ENCODE measurements around the gene TOP3A. TPM values are rescaled to one million over a fixed set of nuclear protein-coding genes. Genes with fewer than 3 reads are reported as not detected.

TOP3A gene
- total RNA-seq, 2 donors from 2014 or later = 27.2 to 45.4 TPM

DNA sequence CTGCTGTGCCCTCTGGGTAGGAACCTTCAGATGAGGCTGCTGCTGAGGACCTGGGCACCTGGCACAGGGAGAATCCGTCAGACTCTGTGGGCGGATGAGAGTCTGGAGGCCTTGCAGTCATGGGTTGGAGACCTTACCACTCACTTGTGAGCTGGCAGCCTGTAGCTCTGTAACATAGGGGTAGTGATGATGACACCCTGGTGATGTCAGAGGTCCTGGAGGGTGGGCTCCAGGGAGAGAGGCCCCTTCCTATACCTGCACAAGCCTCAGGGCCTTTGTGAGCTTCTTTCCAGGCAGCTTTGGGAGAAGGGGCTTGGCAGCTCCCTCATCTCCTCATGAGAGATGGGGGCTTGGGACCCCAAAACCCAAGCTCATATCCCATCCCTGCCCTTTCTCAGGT, 52.7 kb downstream of the TOP3A start:
- Histone ChIP-seq H3K36me3 (peaks cover 3% of the 10 kb centered on the region), H3K27me3 (no peaks in the 10 kb centered on the region), H3K4me3 (no peak overlapping the region), H3K27ac (no peak overlapping the region), H3K9me3 (no peaks in the 10 kb centered on the region), H3K4me1 (peaks cover 13% of the 10 kb centered on the region), H3K9ac (ENCODE audit: low read depth in 2 of 2, low read length in 2 of 2) (peak overlapping the region in 1 of 2 donors; percentile 91)
- intact Hi-C loops (cut with DNase I) = no loop called here
- no peak for DNase-seq
- TF ChIP-seq, protein P1, sequence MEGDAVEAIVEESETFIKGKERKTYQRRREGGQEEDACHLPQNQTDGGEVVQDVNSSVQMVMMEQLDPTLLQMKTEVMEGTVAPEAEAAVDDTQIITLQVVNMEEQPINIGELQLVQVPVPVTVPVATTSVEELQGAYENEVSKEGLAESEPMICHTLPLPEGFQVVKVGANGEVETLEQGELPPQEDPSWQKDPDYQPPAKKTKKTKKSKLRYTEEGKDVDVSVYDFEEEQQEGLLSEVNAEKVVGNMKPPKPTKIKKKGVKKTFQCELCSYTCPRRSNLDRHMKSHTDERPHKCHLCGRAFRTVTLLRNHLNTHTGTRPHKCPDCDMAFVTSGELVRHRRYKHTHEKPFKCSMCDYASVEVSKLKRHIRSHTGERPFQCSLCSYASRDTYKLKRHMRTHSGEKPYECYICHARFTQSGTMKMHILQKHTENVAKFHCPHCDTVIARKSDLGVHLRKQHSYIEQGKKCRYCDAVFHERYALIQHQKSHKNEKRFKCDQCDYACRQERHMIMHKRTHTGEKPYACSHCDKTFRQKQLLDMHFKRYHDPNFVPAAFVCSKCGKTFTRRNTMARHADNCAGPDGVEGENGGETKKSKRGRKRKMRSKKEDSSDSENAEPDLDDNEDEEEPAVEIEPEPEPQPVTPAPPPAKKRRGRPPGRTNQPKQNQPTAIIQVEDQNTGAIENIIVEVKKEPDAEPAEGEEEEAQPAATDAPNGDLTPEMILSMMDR (IDR thresholded peaks at IDR 0.05) = no peak

DNA sequence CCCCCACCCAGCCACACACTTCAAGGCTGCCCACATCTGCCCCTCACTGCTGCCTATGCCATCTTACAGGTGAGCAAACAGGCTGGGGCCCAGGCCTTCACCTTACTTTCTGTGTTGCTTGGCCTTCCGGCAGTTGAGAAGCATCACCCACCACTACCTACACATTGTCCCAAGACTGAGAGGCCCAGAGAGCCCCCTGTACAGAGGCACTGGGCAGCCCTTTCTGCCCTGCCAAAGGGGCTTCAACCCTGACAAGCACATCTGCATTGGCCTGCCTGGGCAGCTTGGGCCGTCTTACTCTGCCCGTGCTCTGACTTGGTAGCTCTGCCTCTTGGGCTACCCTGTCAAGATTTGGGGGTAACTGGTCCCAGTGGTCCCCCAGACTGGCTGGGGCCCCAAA, 53.1 kb downstream of the TOP3A start:
- TF ChIP-seq, protein P1 (IDR thresholded peaks at IDR 0.05) = no peak
- Histone ChIP-seq H3K9me3 (no peaks in the 10 kb centered on the region), H3K36me3 (peaks cover 3% of the 10 kb centered on the region), H3K4me1 (peaks cover 18% of the 10 kb centered on the region), H3K9ac (ENCODE audit: low read depth in 2 of 2, low read length in 2 of 2) (peak overlapping the region; percentile 86 to 91), H3K27ac (no peak overlapping the region), H3K4me3 (peak overlapping the region; percentile 79), H3K27me3 (no peaks in the 10 kb centered on the region)
- DNase-seq = no peak
- intact Hi-C loops (cut with DNase I) = no loop called here

DNA sequence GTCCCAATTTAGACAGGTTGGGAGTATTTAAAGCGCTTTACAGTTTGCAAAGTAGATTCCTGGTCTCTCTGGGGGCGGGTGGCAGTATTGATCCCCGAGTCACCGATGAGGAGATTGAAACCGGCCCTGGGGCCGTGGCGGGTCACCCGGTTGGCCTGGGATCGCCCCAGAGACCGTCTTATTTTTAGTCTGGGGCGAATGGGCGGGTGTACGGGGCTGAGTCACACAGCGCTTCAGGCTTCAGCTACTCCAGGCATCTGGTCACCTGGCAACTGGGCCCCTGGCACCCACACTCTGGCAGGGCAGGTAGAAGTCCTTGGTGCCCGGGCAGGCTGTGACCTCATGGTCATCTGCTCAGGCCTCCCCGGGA, 53.7 kb downstream of the TOP3A start:
- peak overlapping the region; percentile 86 for H3K27ac ChIP-seq
- H3K27me3 ChIP-seq = no peaks in the 10 kb centered on the region
- intact Hi-C loops (cut with DNase I) = no loop called here
- TF ChIP-seq, protein P1 (IDR thresholded peaks at IDR 0.05) = no peak
- H3K9ac ChIP-seq (ENCODE audit: low read depth in 2 of 2, low read length in 2 of 2) = peak overlapping the region; percentile 86 to 91
- peaks cover 3% of the 10 kb centered on the region for H3K36me3 ChIP-seq
- DNase-seq = peak; percentile 65
- H3K4me3 ChIP-seq = peak overlapping the region; percentile 79
- H3K9me3 ChIP-seq = no peaks in the 10 kb centered on the region
- H3K4me1 ChIP-seq = peaks cover 19% of the 10 kb centered on the region

DNA sequence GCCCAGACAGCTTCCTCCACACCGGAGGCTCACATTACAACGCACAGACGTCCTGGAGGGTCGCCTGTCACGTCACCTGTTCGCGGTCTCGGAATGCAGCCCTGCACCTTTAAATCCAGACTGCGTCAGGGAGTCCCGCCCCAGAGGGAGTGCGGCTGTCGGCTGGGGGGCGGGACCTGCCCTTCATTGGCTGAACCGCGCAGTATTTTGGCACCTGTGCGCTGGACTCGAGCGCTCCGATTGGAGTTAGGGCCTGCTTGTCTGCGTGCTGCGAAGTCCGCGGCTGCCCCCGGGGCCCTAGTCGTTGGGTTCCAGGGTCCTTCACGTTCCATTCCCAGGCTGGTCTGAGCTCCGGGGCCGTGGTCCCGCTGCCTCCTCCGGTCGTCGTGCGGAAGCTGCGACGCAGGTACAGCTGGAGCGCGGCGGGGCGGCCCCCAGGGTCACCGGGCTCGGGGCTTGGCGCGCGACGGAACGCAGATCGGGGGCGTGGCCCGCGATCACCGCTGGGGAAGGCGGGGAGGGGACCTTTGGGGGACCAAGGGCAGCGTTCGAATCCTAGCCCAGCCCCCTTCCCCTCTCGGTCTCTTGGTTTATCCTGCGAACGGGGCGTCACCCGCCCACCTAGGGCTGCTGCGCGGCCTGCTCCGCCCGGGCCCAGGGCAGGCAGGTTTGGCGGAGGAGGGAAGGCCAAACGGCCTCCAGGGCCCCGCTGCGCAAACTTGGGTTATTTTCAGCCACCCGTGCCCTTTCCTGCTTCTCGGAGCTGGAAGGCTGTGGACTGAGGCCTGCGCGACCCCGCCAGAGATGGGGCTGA, 54.3 kb downstream of the TOP3A start, which contains the start of gene MIEF2:
TSS of gene MIEF2 (plus strand) at position 331 of the 814 bp plus-strand sequence. CDS start 2,059 bp downstream, outside the sequence.
- intact Hi-C loops (cut with DNase I) = no loop called here
- peak; percentile 96 for DNase-seq
- no peaks in the 10 kb centered on the region for H3K27me3 ChIP-seq
- peaks cover 3% of the 10 kb centered on the region for H3K36me3 ChIP-seq
- H3K4me3 ChIP-seq = peak within 1 kb of the TSS; percentile 79
- peak within 1 kb of the TSS; percentile 86 for H3K27ac ChIP-seq
- no peaks in the 10 kb centered on the region for H3K9me3 ChIP-seq
- peaks cover 19% of the 10 kb centered on the region for H3K4me1 ChIP-seq
- peak within 1 kb of the TSS; percentile 86 to 91 for H3K9ac ChIP-seq (ENCODE audit: low read depth in 2 of 2, low read length in 2 of 2)
- TF ChIP-seq, protein P1 (IDR thresholded peaks at IDR 0.05) = no peak

DNA sequence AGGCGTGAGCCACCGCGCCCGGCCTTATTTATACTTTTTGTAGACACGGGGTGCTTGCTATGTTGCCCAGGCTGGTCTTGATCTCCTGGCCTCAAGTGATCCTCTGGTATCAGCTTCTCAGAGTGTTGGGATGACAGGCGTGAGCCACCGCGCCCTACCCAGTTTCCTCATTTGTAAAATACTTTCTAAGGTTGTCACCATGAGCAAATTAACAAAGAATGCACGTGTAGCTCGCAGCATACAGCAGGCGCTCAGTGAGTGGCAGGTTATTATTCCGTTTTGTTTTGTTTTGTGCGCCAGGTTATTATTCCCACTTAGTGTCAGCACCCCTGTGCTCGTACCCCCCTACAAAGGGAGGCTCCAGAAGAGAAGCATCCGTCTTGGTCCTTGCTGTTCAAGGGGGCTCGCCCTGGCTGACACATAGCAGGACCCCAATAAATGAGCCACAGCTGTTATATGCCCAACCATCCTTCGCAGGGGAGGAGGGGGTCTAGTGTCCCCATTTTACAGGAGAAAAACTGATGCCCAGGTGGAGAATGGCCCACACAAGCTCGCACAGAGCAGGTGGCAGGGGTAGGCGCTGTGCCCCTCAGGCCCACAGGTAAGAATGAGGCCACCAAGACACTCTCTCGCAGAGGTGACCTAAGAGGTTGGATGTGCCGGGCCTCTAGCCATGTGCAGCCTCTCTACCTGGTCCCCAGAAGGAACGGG, 55.0 kb downstream of the TOP3A start:
- Histone ChIP-seq H3K27ac (peak overlapping the region; percentile 86), H3K4me3 (peak overlapping the region; percentile 79), H3K27me3 (no peaks in the 10 kb centered on the region), H3K9me3 (no peaks in the 10 kb centered on the region), H3K9ac (ENCODE audit: low read depth in 2 of 2, low read length in 2 of 2) (peak overlapping the region; percentile 76 to 91), H3K36me3 (peaks cover 8% of the 10 kb centered on the region), H3K4me1 (peaks cover 19% of the 10 kb centered on the region)
- intact Hi-C loops (cut with DNase I) = no loop called here
- TF ChIP-seq, protein P1 (IDR thresholded peaks at IDR 0.05) = no peak
- DNase-seq = no peak
